H1 (cell line): ENCODE results near the gene MRPL40. TPM values are rescaled to one million over a fixed set of nuclear protein-coding genes. Genes with fewer than 3 reads are reported as not detected.

Source experiments
- CTCF ChIA-PET: fragments of 300-600 bp; sonication (Branson Sonifier 250); formaldehyde crosslinking; loops from one replicate; lab custom pipeline; 2021; ENCODE audit not compliant: partially characterized antibody; lab: Charles Lee
- POLR2A ChIA-PET: fragments of 300-600 bp; sonication (Branson Sonifier 250); formaldehyde crosslinking; loops from one replicate; lab custom pipeline; 2021; ENCODE audit warnings: inconsistent platforms; ENCODE audit not compliant: partially characterized antibody; lab: Charles Lee
- DNase-seq, 2 experiments: peaks; one replicate each; pipeline versions ENCODE4 v3.0.0 to v3.0.0-alpha.2; 2010 to 2022; ENCODE audit warnings: low spot score in 2 of 2, low read depth in 1 of 2, mixed read lengths in 1 of 2
- FAIRE-seq: peaks from 2 replicates; lab custom pipeline; 2011; peaks lifted over from hg19 to GRCh38; lab: Jason Lieb, UNC
- H2AFZ ChIP-seq: 2 replicates; pipeline ENCODE4 v1.8.1; 2012; ENCODE audit warnings: low read length, inconsistent platforms
- H2AK5ac ChIP-seq: 2 replicates; pipeline ENCODE4 v1.6.1; 2013; ENCODE audit warnings: low read depth, low read length
- H2BK120ac ChIP-seq: replicated peaks from 2 replicates; pipeline ENCODE3; 2013; ENCODE audit warnings: low read depth, low read length, inconsistent platforms
- H2BK12ac ChIP-seq: 2 replicates; pipeline ENCODE4 v1.6.1; 2013; ENCODE audit warnings: low read depth, low read length
- H2BK15ac ChIP-seq: 2 replicates; pipeline ENCODE4 v1.6.1; 2013; ENCODE audit warnings: low read length
- H2BK20ac ChIP-seq: 2 replicates; pipeline ENCODE4 v1.6.1; 2013; ENCODE audit warnings: low read length
- H2BK5ac ChIP-seq: 2 replicates; pipeline ENCODE4 v1.6.1; 2013; ENCODE audit warnings: low read depth, low read length
- H3K14ac ChIP-seq: 2 replicates; pipeline ENCODE4 v1.6.1; 2013; ENCODE audit warnings: inconsistent platforms; ENCODE audit not compliant: insufficient read length
- H3K18ac ChIP-seq: 2 replicates; pipeline ENCODE4 v1.6.1; 2013; ENCODE audit warnings: low read length; ENCODE audit errors: extremely low read depth
- H3K23ac ChIP-seq: 2 replicates; pipeline ENCODE4 v1.6.1; 2013; ENCODE audit warnings: inconsistent platforms; ENCODE audit not compliant: insufficient read length
- H3K23me2 ChIP-seq: 2 replicates; pipeline ENCODE4 v1.6.1; 2013; ENCODE audit warnings: low read depth, low read length
- H3K27ac ChIP-seq: 2 replicates; pipeline ENCODE4 v1.6.1; 2011; ENCODE audit warnings: low read depth, low read length, inconsistent platforms
- H3K27me3 ChIP-seq, 4 experiments: replicated peaks in 1 of 4; 1 replicate in 1 of 4; 2 replicates in 3 of 4; pipeline versions ENCODE4 v1.6.1 to v1.8.1; 2011 to 2013; ENCODE audit warnings: low read length in 3 of 4, mild to moderate bottlenecking in 3 of 4, inconsistent platforms in 2 of 4, mixed read lengths in 2 of 4, moderate library complexity in 1 of 4; ENCODE audit not compliant: control insufficient read depth in 3 of 4, insufficient read depth in 3 of 4; ENCODE audit errors: extremely low read depth in 1 of 4
- H3K36me3 ChIP-seq, 4 experiments: 2 replicates each; pipeline versions ENCODE4 v1.6.1 to v1.8.1; 2011 to 2013; ENCODE audit warnings: mild to moderate bottlenecking in 4 of 4, low read length in 3 of 4, moderate library complexity in 2 of 4, control low read depth in 1 of 4, inconsistent platforms in 1 of 4; ENCODE audit not compliant: insufficient read depth in 4 of 4, control insufficient read depth in 2 of 4
- H3K4ac ChIP-seq: replicated peaks from 2 replicates; pipeline ENCODE3; 2013; ENCODE audit warnings: low read length, low read depth, mixed read lengths, inconsistent platforms; ENCODE audit not compliant: insufficient read length
- H3K4me1 ChIP-seq, 4 experiments: replicated peaks in 1 of 4; 1 replicate in 1 of 4; 2 replicates in 3 of 4; pipeline versions ENCODE4 v1.6.1 to v1.8.1; 2011 to 2013; ENCODE audit warnings: low read length in 3 of 4, inconsistent platforms in 2 of 4, mixed read lengths in 1 of 4; ENCODE audit not compliant: insufficient read depth in 4 of 4, control insufficient read depth in 3 of 4
- H3K4me2 ChIP-seq, 2 experiments: 2 replicates each; pipeline versions ENCODE4 v1.6.1 to v1.8.1; 2011 to 2013; ENCODE audit warnings: low read depth in 2 of 2, low read length in 2 of 2, control low read depth in 1 of 2, inconsistent platforms in 1 of 2, mild to moderate bottlenecking in 1 of 2; ENCODE audit not compliant: insufficient read depth in 1 of 2
- H3K4me3 ChIP-seq, 4 experiments: fragments of 200-600, 300-600 bp in 1 of 4; sonication (generic), shearing (Covaris generic), sonication (Bioruptor Twin) in 1 of 4; 2 replicates each; pipeline versions ENCODE4 v1.5.1 to v1.8.1; 2011 to 2016; ENCODE audit warnings: low read length in 4 of 4, low read depth in 3 of 4, control low read depth in 2 of 4, inconsistent platforms in 2 of 4, mild to moderate bottlenecking in 2 of 4, mixed read lengths in 1 of 4, moderate library complexity in 1 of 4; ENCODE audit not compliant: insufficient read depth in 2 of 4; ENCODE audit errors: extremely low read depth in 1 of 4
- H3K56ac ChIP-seq: replicated peaks from 2 replicates; pipeline ENCODE3; 2013; ENCODE audit warnings: low read depth, mild to moderate bottlenecking, mixed read lengths, low read length, inconsistent platforms; ENCODE audit not compliant: insufficient read length
- H3K79me1 ChIP-seq: 2 replicates; pipeline ENCODE4 v1.6.1; 2013; ENCODE audit warnings: low read depth, low read length, control low read depth
- H3K79me2 ChIP-seq, 2 experiments: 2 replicates each; pipeline versions ENCODE4 v1.6.1 to v1.8.1; 2012 to 2013; ENCODE audit warnings: low read length in 2 of 2, mild to moderate bottlenecking in 2 of 2, inconsistent platforms in 1 of 2; ENCODE audit not compliant: insufficient read depth in 2 of 2, control insufficient read depth in 1 of 2
- H3K9ac ChIP-seq, 4 experiments: replicated peaks in 1 of 4; 1 replicate in 1 of 4; 2 replicates in 3 of 4; pipeline versions ENCODE4 v1.6.1 to v1.8.1; 2011 to 2013; ENCODE audit warnings: low read depth in 3 of 4, low read length in 3 of 4, control low read depth in 2 of 4, mild to moderate bottlenecking in 2 of 4, moderate library complexity in 2 of 4, inconsistent platforms in 1 of 4; ENCODE audit errors: extremely low read depth in 1 of 4
- H3K9me3 ChIP-seq, 2 experiments: 2 replicates each; pipeline versions ENCODE4 v1.6.1 to v1.8.1; 2012 to 2013; ENCODE audit warnings: mild to moderate bottlenecking in 2 of 2, moderate library complexity in 2 of 2, control low read depth in 1 of 2, inconsistent platforms in 1 of 2, low read depth in 1 of 2, low read length in 1 of 2, mixed read lengths in 1 of 2; ENCODE audit not compliant: insufficient read depth in 2 of 2
- H4K20me1 ChIP-seq, 2 experiments: replicated peaks in 1 of 2; 2 replicates each; pipeline versions ENCODE3 to v1.8.1; 2011 to 2013; ENCODE audit warnings: inconsistent platforms in 2 of 2, low read length in 2 of 2, mild to moderate bottlenecking in 1 of 2; ENCODE audit not compliant: insufficient read depth in 2 of 2, control insufficient read depth in 1 of 2
- H4K5ac ChIP-seq: 2 replicates; pipeline ENCODE4 v1.6.1; 2013; ENCODE audit warnings: low read length, low read depth, mixed read lengths, inconsistent platforms; ENCODE audit not compliant: insufficient read length
- H4K8ac ChIP-seq: 2 replicates; pipeline ENCODE4 v1.8.0; 2013; ENCODE audit warnings: mild to moderate bottlenecking, moderate library complexity, low read length, inconsistent platforms; ENCODE audit not compliant: insufficient read depth; ENCODE audit errors: extremely low read depth
- H4K91ac ChIP-seq: replicated peaks from 2 replicates; pipeline ENCODE3; 2013; ENCODE audit warnings: low read length, mixed read lengths, inconsistent platforms; ENCODE audit not compliant: insufficient read length
- BCL11A ChIP-seq, 2 experiments: IDR thresholded peaks; one replicate each; pipeline ENCODE4 v1.6.1; 2011; ENCODE audit warnings: low read depth in 2 of 2, low read length in 2 of 2, mild to moderate bottlenecking in 2 of 2
- CEBPB ChIP-seq: IDR thresholded peaks from 2 replicates; pipeline ENCODE4 v1.6.1; 2012; ENCODE audit warnings: low read depth, low read length
- CREB1 ChIP-seq: IDR thresholded peaks from 2 replicates; pipeline ENCODE4 v1.6.1; 2012; ENCODE audit warnings: inconsistent platforms
- GTF2F1 ChIP-seq: IDR thresholded peaks from 2 replicates; pipeline ENCODE4 v1.6.1; 2012; ENCODE audit warnings: low read depth, low read length, improper control_type of control experiment, borderline replicate concordance
- POLR2AphosphoS5 ChIP-seq: IDR thresholded peaks from 2 replicates; pipeline ENCODE4 v1.6.1; 2011; ENCODE audit warnings: low read depth, low read length
- RBBP5 ChIP-seq: IDR thresholded peaks from 2 replicates; pipeline ENCODE4 v1.7.1; 2012; ENCODE audit warnings: low read depth, mild to moderate bottlenecking, inconsistent platforms, low read length, moderate library complexity, borderline replicate concordance
- SIRT6 ChIP-seq: IDR thresholded peaks from one replicate; pipeline ENCODE4 v1.7.1; 2012; ENCODE audit warnings: low read length, inconsistent platforms
- SIX5 ChIP-seq: IDR thresholded peaks from 2 replicates; pipeline ENCODE4 v1.6.1; 2011; ENCODE audit warnings: mild to moderate bottlenecking, low read depth, low read length
- SUZ12 ChIP-seq: fragments of 200-600 bp; sonication (generic); IDR thresholded peaks from 2 replicates; pipeline ENCODE4 v1.6.1; 2012; ENCODE audit warnings: mild to moderate bottlenecking, inconsistent platforms, low read length, moderate library complexity, mixed read lengths
- TBP ChIP-seq: IDR thresholded peaks from 2 replicates; pipeline ENCODE4 v1.6.1; 2011; ENCODE audit warnings: low read depth, low read length, improper control_type of control experiment
- WGBS, 2 experiments: shearing (Covaris generic) in 1 of 2; methylation state at CpG; one replicate each; pipeline versions ENCODE4 v1.1.6 to v1.1.7; 2013 to 2015; ENCODE audit warnings: low lambda C conversion rate in 2 of 2, mixed read lengths in 2 of 2, inconsistent platforms in 1 of 2, low coverage in 1 of 2, missing lambda C conversion rate in 1 of 2; ENCODE audit not compliant: insufficient replicate concordance in 2 of 2, insufficient coverage in 1 of 2, insufficient read length in 1 of 2; ENCODE audit errors: extremely low coverage in 1 of 2, missing lambda C conversion rate in 1 of 2; 5-methylcytosine and 5-hydroxymethylcytosine counted together
- polyA plus RNA-seq, 7 experiments: library from polyadenylated mRNA; depleted of rRNA in 3 of 7; stranded (reverse) in 5 of 7; unstranded in 2 of 7; fragments of >200 nt in 5 of 7; fragments of 200-250 nt in 2 of 7; gene quantifications; 1 replicate in 5 of 7; 2 replicates in 1 of 7; 4 replicates in 1 of 7; pipeline versions ENCODE4 v1.2.1 to v1.2.3, GENCODE V29; 2011 to 2013; ENCODE audit warnings: missing spikeins in 2 of 7, mixed read lengths in 2 of 7
- total RNA-seq: library from RNA; stranded (reverse); fragmentation: NEBNext Ultra II Directional; extraction: Animal tissue kit (Norgen Biotek cat#: 25700); gene quantifications from 2 replicates; pipeline ENCODE4 v1.2.1, GENCODE V29; 2021

MRPL40 gene
- total and polyA plus RNA-seq, 2 of the 8 experiments (the other 6 are each of a cell fraction or from before 2014, with no cell fraction given), result 12.4 to 14.5 TPM

GRCh38 chr22:19386248-19386647 is 46.1 kb upstream of the MRPL40 start:
- ChIA-PET CTCF (interaction anchor here (1.1 kb wide), 1 partner anchor 18 kb away, joined by 3 read pairs; no protein-coding TSS in a partner anchor), POLR2A (interaction anchor here (2.8 kb wide), 1 partner anchor 10 kb away, joined by 9 read pairs; no protein-coding TSS in a partner anchor)
- 83% methylated on average over 2 of the region's 2 CpGs; no CpG with 5 or more reads in 1 of the 2 experiments for WGBS, 2 experiments

More at GRCh38 chr22:19386248-19386647, 46.1 kb upstream of the MRPL40 start:
- H3K4me1 ChIP-seq, result no peaks in the 10 kb centered on the region
- no peak overlapping the region for H3K56ac ChIP-seq
- H4K91ac ChIP-seq, result no peak overlapping the region
- H2AK5ac ChIP-seq, result no peak overlapping the region
- H2BK5ac ChIP-seq, result no peak overlapping the region
- no peak overlapping the region for H4K5ac ChIP-seq
- no peak overlapping the region for H3K4ac ChIP-seq
- H3K14ac ChIP-seq, result no peak overlapping the region
- H2BK12ac ChIP-seq, result no peak overlapping the region
- no peak overlapping the region for H4K8ac ChIP-seq
- H3K79me1 ChIP-seq, result no peaks in the 10 kb centered on the region
- H2BK20ac ChIP-seq, result no peak overlapping the region
- H3K23ac ChIP-seq, result no peak overlapping the region
- no peak overlapping the region for H2BK15ac ChIP-seq
- no peak for FAIRE-seq
- H2AFZ ChIP-seq, result no peak overlapping the region
- H3K23me2 ChIP-seq, result no peaks in the 10 kb centered on the region
- DNase-seq, result no peak
- TF ChIP-seq SIX5 (no peak), BCL11A (IDR thresholded peaks at IDR 0.05; ENCODE audit: low read depth in 2 of 2, low read length in 2 of 2) (no peak), TBP (no peak), POLR2AphosphoS5 (no peak), SUZ12 (no peak), GTF2F1 (no peak), SIRT6 (no peak), CEBPB (no peak), RBBP5 (no peak), CREB1 (no peak)
- H3K9ac ChIP-seq, result no peak overlapping the region
- H3K27me3 ChIP-seq, result no peaks in the 10 kb centered on the region
- H3K36me3 ChIP-seq, result peaks cover 29 to 90% (median 65%) of the 10 kb centered on the region in 4 experiments
- H3K4me3 ChIP-seq, result no peak overlapping the region
- no peaks in the 10 kb centered on the region for H3K9me3 ChIP-seq
- H3K18ac ChIP-seq, result no peak overlapping the region
- H4K20me1 ChIP-seq, result peaks cover 0 to 6% of the 10 kb centered on the region in 2 experiments
- no peak overlapping the region for H3K4me2 ChIP-seq
- no peak overlapping the region for H3K27ac ChIP-seq
- H2BK120ac ChIP-seq, result no peak overlapping the region
- H3K79me2 ChIP-seq, result no peaks in the 10 kb centered on the region
